ENCODE measurements around the gene OLFML3.
"Not testable (repeated sequence)": the region's sequence is repeated elsewhere in the genome, so short reads cannot be mapped to it uniquely, and the experiment has no call there.

OLFML3 gene

GRCh38 chr1:114000406-114000805 lies 21.1 kb downstream of the OLFML3 start:
- TF ChIP-seq CTCF (IDR thresholded peaks at IDR 0.05; ENCODE audit: control insufficient read depth, extremely low read depth, insufficient read depth) = no peak
- DNase-seq (ENCODE audit: low read depth) = no peak
- H3K4me3 ChIP-seq (ENCODE audit: low read depth, low read length) = no peak overlapping the region

DNA sequence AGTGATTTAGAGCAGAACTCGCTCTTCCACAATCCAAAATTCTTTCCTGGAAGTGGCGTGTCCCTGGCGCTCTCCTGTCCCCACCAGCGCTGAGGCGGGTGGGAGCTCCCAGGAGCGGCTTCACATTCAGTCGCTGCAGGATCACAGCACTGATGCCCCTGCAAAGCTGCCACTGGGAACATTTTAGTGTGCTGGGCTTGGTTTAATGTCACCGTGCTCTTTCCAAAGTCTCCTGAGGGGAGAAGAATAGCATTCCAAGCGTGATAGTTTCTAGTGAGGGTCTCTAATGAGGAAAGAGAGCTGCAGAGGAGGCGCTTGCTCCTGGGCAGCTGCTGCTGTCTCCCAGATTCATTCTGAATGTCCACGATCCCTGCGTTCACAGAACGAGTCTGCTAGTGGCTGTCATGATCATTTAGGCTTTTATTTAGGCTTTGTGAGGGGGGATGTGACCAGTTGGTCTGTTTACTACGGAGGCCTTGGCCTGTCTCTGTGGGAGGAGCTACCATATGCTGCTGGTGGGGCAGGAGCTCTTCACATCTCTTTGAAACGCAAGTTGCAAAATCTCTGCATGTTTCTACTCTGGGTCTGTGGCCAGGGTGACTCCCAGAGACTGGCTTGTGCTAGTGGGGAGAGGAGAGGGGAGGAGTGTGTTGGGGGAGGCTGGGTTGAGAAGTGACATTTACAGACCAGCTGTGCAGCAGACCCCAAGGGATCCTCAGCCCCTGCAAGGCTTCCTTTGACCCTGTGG lies 23.4 kb downstream of the OLFML3 start:
- no peak for TF ChIP-seq CTCF (IDR thresholded peaks at IDR 0.05; ENCODE audit: control insufficient read depth, extremely low read depth, insufficient read depth)
- no peak for DNase-seq (ENCODE audit: low read depth)
- no peak overlapping the region for H3K4me3 ChIP-seq (ENCODE audit: low read depth, low read length)

GRCh38 chr1:114003431-114003830 lies 24.2 kb downstream of the OLFML3 start:
- no peak overlapping the region for H3K4me3 ChIP-seq (ENCODE audit: low read depth, low read length)

GRCh38 chr1:114006825-114007224 lies 27.6 kb downstream of the OLFML3 start:
- DNase-seq (ENCODE audit: low read depth); H3K4me3 ChIP-seq (ENCODE audit: low read depth, low read length): not testable (repeated sequence)

More at GRCh38 chr1:114003431-114003830, 24.2 kb downstream of the OLFML3 start:
- no peak for DNase-seq (ENCODE audit: low read depth)
- no peak for TF ChIP-seq CTCF (IDR thresholded peaks at IDR 0.05; ENCODE audit: control insufficient read depth, extremely low read depth, insufficient read depth)

DNA sequence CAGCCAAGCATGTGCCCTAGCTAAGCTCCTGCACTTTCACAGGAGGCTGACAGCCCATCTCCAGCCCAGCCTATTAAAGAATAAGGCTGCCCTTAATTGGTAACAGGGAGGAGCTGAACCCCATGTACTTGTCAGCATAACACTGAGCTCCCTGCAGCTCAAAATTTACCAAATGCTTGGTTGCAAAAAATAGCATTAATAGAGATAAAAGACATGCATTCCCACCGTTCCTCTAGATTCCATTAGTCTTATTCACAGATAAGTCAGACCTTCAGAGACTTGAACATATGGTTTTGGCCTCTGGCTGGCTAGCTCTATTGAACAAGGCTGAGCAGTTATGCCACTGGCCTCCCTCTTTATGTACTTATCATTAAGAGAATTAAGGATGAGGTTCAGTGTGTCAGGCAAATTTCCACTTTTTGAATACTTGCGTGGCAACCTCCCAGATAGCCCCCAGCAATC lies 29.2 kb downstream of the OLFML3 start:
- no peak overlapping the region for H3K4me3 ChIP-seq (ENCODE audit: low read depth, low read length)
- TF ChIP-seq CTCF (IDR thresholded peaks at IDR 0.05; ENCODE audit: control insufficient read depth, extremely low read depth, insufficient read depth) = no peak
- DNase-seq (ENCODE audit: low read depth) = no peak

- DNase-seq (ENCODE audit: low read depth) = no peak
- no peak overlapping the region for H3K4me3 ChIP-seq (ENCODE audit: low read depth, low read length)
- TF ChIP-seq CTCF (IDR thresholded peaks at IDR 0.05; ENCODE audit: control insufficient read depth, extremely low read depth, insufficient read depth) = no peak
Observed at GRCh38 chr1:114008993-114009392, 29.7 kb downstream of the OLFML3 start.

DNA sequence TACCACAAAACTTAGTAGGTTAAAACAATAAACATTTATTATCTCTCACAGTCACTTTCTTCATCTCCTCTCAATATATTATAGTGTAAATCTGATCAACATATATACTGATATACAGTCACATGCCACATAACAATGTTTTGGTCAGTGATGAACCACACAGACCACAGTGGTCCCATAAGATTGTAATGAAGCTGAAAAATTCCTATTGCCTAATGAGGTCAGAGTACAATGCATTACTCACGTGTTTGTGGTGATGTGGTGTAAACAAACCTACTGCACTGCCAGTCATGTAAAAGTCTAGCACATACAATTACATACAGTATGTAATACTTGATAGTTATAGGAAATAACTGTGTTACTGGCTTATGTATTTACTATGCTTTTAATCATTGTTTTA lies 30.1 kb downstream of the OLFML3 start:
- TF ChIP-seq CTCF (IDR thresholded peaks at IDR 0.05; ENCODE audit: control insufficient read depth, extremely low read depth, insufficient read depth) = no peak
- no peak overlapping the region for H3K4me3 ChIP-seq (ENCODE audit: low read depth, low read length)
- no peak for DNase-seq (ENCODE audit: low read depth)
